HG03025 (cell line): ENCODE measurements around the gene AKIRIN1.
"Not testable (repeated sequence)": the region's sequence is repeated elsewhere in the genome, so short reads cannot be mapped to it uniquely, and the experiment has no call there.

Source experiments
- ATAC-seq: cut with Tn5 transposase; IDR thresholded peaks from one replicate; pipeline ENCODE4 v1.9.1; 2021; ENCODE audit warnings: mild to moderate bottlenecking, moderate library complexity; ENCODE audit not compliant: unreplicated experiment, low FRiP score

The AKIRIN1 gene

DNA sequence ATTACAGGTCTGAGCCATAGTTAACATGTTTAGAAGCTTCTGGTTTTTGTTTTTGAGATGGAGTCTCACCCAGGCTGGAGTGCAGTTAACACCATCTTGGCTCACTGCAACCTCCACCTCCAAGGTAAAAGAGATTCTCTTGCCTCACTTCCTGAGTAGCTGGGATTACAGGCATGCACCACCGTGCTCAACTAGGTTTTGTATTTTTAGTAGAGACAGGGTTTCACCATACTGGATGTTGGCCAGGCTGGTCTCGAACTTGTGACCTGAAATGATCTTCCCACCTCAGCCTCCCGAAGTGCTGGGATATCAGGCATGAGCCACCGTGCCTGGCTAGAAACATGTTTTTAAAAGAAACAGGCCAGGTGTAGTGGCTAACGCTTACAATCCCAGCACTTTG, 45.6 kb downstream of the AKIRIN1 start:
- ATAC-seq: no peak

DNA sequence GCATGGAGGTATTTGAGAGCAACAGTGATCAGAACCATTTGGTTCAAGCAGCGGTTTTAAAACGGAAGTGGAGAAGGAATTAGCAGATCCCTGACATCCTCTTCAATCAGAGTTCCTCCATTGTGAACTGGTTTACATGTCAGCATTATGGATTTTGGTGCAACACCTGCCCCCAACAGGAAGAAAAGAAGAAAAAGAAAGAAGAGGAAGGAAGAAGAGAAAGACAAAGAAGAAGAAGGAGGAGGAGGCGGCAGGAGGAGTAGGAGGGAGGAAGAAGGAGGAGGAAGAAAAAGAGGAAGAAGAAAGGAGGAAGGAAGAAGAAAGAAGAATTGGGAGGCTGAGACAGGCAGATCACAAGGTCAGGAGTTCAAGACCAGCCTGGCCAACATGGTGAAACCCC, 52.4 kb downstream of the AKIRIN1 start:
- ATAC-seq: no peak

DNA sequence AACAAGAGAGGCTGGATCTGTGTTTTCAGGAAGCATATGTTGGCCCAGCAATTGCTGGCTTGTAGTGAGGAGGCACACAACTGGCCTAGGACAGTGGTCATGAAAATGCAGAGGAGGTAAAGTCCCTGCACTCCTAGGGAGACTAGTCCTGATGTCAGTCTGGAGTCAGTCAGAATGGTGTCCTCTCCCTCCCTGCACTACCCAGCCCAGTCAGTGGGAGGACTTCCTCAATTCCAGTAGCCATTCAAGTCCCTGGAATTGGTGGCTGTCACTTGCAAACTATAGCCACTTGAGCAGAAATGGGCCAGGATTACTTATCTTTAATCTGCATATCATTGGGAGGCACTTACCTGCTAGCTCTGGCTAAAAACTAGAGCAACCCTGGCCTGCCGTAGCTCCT, 53.7 kb downstream of the AKIRIN1 start:
- no peak for ATAC-seq

DNA sequence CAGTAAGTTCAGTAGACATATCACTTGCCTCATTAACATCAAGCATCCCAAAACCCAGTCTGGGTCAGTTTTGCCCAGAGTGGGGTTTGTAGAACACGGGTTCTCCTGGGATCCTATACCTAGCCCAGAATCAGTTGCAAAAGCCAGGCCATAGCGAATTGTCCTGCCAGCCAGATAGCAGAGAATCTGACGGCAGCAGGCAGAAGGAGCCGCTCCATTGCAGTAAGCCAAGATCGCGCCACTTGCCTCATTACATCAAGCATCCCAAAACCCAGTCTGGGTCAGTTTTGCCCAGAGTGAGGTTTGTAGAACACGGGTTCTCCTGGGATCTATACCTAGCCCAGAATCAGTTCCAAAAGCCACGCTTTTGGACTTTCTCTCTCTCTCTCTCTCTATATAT, 54.2 kb downstream of the AKIRIN1 start:
- ATAC-seq: no peak

DNA sequence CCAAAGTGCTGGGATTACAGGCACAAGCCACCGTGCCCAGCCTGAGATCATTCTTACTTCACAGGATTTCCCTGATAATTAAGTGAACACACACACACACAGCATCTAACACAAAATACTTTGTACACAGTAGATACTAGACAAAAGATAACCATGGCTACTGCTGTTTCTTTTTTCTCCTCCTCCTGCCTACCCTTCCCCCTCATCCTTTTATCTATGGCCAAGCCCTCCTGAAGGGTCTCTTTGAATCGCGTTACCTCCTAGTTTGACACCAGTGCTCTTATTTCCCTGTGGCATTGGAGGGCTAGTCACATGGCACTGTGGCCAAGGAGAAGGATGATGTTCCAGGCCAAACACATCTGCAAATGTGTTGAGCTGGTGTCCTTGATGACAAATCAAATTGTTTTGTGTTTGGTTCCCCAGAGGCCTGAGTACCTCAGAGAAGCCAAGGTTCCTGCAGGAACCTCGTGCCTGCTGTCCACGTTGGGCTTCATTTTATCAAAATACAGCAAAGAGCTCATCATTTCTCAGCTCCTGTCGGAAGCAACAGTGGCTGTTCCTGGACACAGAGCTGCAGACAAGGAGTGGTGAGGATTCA, 55.6 kb downstream of the AKIRIN1 start:
- no peak for ATAC-seq

DNA sequence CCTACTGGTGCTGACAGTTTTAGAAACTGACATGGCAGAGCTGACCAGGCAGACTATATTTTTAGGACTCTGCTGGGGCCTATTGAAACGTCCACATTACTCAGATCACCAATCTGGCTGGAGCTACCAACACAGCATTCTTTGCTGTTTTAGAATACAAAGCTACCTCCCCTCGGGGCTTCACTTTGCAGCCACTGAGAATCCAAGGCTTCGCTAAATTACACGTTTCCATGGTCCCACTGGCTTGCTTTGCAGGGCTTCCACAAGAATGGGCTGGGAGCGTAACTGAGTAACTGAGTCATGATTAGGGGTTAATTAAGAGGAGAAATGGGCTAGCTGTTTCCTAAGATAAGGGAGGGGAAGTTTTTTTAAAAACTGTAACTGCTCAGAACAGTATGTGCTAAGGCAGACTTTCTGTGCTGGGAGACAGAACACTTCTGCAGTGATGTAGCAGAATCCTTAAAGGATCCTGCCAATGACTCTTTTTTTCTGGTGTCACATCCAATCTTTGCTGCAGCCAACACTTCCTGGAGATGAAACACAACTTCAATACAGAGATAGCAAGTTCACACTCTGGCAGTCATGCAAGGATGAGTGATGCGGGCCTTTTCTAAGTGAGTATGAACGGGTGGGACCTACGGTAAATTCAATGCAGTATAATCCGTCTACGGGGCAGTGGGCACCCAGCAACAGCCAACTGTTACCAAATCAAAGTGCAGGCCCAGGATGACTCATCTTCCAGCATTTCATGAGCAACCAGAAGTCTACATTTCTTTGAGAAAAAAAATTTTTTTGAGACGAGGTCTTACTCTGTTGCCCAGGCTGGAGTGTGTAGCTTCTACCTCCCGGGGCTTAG, 56.5 kb downstream of the AKIRIN1 start:
- no peak for ATAC-seq

DNA sequence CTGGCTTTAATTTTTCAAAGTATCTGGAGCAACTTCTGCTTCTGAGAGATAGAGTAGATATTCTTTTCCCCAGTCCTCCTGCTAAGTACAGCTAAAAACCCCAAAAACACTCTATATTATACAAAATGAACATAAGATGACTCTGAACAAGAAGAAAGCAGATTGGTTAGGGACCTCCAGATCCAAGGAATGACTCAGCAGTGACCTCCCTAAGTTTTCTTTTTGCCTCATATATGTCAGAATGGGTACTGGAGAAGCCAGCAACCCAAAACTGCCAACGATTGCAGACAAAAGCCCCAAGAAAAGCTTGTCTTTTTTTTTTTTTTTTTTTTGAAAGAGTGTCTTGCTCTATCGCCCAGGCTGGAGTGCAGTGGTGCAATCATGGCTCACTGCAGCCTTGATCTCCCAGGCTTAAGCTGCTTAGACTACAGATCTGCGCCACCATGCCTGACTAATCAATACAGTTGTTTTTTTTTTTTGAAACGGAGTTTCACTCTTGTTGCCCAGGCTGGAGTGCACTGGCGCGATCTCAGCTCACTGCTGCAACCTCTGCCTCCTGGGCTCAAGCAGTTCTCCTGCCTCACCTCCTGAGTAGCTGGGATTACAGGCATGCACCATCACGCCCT, 57.8 kb downstream of the AKIRIN1 start:
- no peak for ATAC-seq

DNA sequence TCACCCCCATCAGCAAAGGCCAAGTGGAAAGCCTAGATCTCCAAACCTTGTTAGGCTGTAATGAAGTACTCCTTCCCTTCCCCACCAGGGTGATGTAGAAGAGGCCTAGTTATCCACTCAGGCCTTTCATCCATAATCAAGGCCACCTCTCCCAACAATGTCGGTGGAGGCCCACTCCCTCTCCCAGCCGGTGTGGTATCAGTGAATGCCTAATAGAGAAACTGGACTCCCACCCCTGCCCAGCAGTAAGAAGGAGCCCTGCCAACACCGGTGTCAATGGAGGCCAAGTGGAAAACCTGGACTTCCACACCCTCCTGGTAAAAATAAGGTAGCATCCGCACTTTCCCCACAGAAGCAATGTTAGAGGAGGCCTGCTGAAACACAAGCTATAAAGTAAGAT, 58.9 kb downstream of the AKIRIN1 start:
- ATAC-seq: no peak

DNA sequence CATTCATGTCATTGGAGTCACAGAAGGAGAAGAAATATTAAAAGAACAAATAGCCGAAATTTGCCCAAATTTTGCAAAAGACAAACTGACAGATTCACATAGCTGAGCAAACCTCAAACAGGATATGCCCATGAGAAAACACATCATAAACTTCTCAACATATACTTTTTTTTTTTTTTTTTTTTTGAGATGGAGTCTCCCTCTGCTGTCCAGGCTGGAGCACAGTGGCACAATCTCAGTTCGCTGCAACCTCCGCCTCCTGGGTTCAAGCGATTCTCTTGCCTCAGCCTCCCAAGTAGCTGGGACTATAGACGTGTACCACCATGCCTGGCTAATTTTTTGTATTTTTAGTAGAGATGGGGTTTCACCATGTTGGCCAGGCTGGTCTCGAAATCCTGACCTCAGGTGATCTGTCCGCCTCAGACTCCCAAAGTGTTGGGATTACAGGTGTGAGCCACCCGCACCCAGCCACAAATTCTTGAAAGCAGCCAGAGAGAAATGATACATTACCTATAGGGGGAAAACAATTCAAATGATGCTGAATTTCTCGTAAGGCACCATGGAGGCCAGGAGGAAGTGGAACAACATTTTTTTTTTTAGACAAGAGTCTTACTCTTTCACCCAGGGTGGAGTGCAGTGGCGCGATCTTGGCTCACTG, 60.2 kb downstream of the AKIRIN1 start:
- not testable (repeated sequence) for ATAC-seq

DNA sequence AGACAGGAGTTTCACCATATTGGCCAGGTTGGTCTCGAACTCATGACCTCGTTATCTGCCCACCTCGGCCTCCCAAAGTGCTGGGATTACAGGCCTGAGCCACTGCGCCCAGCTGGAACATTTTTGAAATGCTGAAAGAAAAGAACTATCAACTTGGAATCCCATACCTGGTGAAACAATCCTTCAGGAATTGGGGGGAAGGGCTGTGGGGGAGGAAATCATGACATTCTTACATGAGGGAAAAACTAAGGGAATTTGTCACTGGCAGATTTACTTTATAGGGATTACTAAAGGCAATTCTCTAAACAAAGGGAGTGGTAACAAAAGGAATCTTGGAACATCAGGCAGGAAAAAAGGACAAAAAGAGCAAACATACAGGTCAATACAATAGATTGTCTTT, 60.9 kb downstream of the AKIRIN1 start:
- ATAC-seq: no peak

DNA sequence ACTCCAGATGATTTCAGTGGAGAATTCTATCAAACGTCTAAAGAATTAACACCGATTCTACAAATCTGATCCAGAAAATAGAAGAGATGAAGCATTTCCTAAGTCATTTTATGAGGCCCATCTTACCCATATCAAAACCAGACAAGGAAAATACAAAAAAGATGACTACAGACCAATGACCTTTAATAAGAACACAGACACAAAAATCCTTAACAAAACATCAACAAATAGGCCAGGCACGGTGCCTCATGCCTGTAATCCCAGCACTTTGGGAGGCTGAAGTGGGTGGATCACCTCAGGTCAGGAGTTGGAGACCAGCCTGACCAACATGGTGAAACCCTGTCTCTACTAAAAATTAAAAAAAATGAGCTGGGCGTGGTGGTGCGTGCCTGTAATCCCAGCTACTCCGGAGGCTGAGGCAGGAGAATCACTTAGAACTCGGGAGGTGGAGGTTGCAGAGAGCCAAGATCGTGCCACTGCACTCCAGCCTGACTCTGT, 64.2 kb downstream of the AKIRIN1 start:
- ATAC-seq: not testable (repeated sequence)
